ENCODE measurements around the gene TBC1D5.

Gene TBC1D5

GRCh38 chr3:17349093-17349492 is 393.3 kb downstream of the TBC1D5 start:
- no peak for DNase-seq (ENCODE audit: low read depth)
- TF ChIP-seq CTCF (IDR thresholded peaks at IDR 0.05; ENCODE audit: low read length, missing control alignments), result no peak
- H3K4me3 ChIP-seq (replicated peaks; ENCODE audit: low read depth, low read length), result no peak overlapping the region

DNA sequence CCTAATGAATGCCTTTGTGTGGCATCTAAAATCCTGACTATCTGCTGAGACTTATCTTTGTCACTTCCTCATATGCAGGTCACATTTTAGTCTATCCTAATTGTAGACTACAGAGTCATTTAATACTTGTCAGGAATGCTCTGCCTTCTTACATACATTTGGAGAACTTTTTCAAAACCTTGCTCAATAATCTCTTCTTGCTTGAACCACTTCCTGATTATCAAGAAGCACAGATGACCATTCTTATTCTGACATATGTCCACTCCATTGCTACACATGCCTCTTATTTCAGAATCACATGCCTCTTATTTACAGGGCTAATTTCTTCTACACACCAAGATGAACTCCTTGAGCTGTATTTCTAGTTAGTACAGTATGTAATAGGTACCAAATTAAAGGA is 400.3 kb downstream of the TBC1D5 start:
- H3K4me3 ChIP-seq (replicated peaks; ENCODE audit: low read depth, low read length), result no peak overlapping the region
- no peak for TF ChIP-seq CTCF (IDR thresholded peaks at IDR 0.05; ENCODE audit: low read length, missing control alignments)
- DNase-seq (ENCODE audit: low read depth), result no peak

GRCh38 chr3:17340693-17341092 is 401.7 kb downstream of the TBC1D5 start:
- DNase-seq (ENCODE audit: low read depth), result no peak
- H3K4me3 ChIP-seq (replicated peaks; ENCODE audit: low read depth, low read length), result no peak overlapping the region
- no peak for TF ChIP-seq CTCF (IDR thresholded peaks at IDR 0.05; ENCODE audit: low read length, missing control alignments)

- no peak overlapping the region for H3K4me3 ChIP-seq (replicated peaks; ENCODE audit: low read depth, low read length)
- TF ChIP-seq CTCF (IDR thresholded peaks at IDR 0.05; ENCODE audit: low read length, missing control alignments), result no peak
- no peak for DNase-seq (ENCODE audit: low read depth)
Measured at GRCh38 chr3:17340261-17340660, 402.2 kb downstream of the TBC1D5 start.

GRCh38 chr3:17339132-17339575 is 403.3 kb downstream of the TBC1D5 start:
- no peak for TF ChIP-seq CTCF (IDR thresholded peaks at IDR 0.05; ENCODE audit: low read length, missing control alignments)
- no peak for DNase-seq (ENCODE audit: low read depth)
- H3K4me3 ChIP-seq (replicated peaks; ENCODE audit: low read depth, low read length), result no peak overlapping the region

- peak; percentile 13 for DNase-seq (ENCODE audit: low read depth)
- no peak overlapping the region for H3K4me3 ChIP-seq (replicated peaks; ENCODE audit: low read depth, low read length)
- no peak for TF ChIP-seq CTCF (IDR thresholded peaks at IDR 0.05; ENCODE audit: low read length, missing control alignments)
Measured at GRCh38 chr3:17336291-17336690, 406.1 kb downstream of the TBC1D5 start.

- TF ChIP-seq CTCF (IDR thresholded peaks at IDR 0.05; ENCODE audit: low read length, missing control alignments), result no peak
- DNase-seq (ENCODE audit: low read depth), result no peak
- no peak overlapping the region for H3K4me3 ChIP-seq (replicated peaks; ENCODE audit: low read depth, low read length)
Measured at GRCh38 chr3:17333893-17334292, 408.5 kb downstream of the TBC1D5 start.

Data from fibroblast of pulmonary artery (primary cell).